Measurements from ENCODE around the gene MAPK9. TPM values are rescaled to one million over a fixed set of nuclear protein-coding genes. Genes with fewer than 3 reads are reported as not detected.

Gene MAPK9
- total RNA-seq, 1 donor from 2014 or later, result 40.5 TPM

- no peak for DNase-seq (ENCODE audit: low spot score)
These were observed 3.2 kb upstream of the MAPK9 start for GRCh38 chr5:180294913-180295555.

DNA sequence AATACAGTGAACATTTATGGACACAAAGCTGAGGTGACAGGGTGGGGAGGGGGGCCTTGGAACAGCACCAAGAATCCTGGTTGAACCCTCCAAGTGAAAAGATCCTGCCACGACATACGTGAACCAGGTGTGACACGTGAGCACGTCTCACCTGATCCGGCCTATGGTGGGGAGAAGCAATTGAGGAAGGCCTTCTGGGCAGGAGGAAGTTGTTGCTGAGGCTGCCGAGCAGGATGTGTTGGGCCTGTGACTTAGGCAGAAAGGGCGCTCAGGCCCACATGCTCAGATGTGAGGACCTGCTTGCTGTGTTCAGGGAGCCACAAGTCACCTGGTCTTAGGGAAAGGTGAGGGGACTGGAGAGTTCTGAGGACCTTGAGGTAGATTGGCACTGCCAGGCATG is 2.5 kb upstream of the MAPK9 start:
- no peak for DNase-seq (ENCODE audit: low spot score)

- no peak for DNase-seq (ENCODE audit: low spot score)
These were observed 496 bp downstream of the MAPK9 start for GRCh38 chr5:180291234-180291940.

GRCh38 chr5:180290568-180291233 is 1.2 kb downstream of the MAPK9 start:
- DNase-seq (ENCODE audit: low spot score), result no peak

DNA sequence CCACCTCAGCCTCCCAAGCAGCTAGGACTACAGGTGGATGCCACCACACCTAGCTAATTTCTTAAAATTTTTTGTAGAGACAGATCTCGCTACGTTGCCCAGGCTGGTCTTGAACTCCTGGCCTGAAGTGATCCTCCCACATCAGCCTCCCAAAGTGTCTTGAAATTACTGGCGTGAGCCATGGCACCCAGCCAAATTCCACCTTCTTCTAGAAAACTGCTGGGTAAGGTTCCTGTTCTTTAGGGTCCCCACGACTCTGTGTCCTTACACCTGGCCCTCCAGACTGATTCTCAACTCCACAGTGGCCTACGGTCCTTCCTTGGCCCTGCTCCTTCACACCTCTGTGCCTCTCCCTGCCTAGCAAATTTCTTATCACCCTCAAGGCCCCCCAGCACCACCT is 1.9 kb downstream of the MAPK9 start:
- no peak for DNase-seq (ENCODE audit: low spot score)

- no peak for DNase-seq (ENCODE audit: low spot score)
These were observed 2.5 kb downstream of the MAPK9 start for GRCh38 chr5:180289433-180289832.

- no peak for DNase-seq (ENCODE audit: low spot score)
These were observed 4.0 kb downstream of the MAPK9 start for GRCh38 chr5:180287868-180288267.

GRCh38 chr5:180287404-180287803 is 4.5 kb downstream of the MAPK9 start:
- no peak for DNase-seq (ENCODE audit: low spot score)

DNA sequence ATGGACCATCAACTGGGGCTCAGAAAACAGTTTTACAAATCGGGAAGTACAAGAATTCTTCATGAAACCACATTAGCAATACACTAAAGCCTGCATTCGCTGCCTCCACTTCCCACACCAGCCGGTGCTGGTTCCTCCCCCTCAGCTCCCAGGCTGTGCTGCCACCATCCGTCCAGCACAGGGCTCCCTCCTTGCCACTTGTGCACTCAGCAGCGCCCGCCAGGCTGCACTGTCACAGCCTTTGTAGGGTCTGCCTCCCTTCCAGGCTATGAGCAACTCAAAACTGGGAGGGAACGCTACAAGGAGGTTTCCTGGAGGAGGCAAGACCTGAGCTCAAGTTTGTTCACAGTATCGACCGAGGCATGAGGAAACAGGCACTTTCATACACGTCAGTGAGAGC is 7.7 kb downstream of the MAPK9 start:
- DNase-seq (ENCODE audit: low spot score), result no peak

DNA sequence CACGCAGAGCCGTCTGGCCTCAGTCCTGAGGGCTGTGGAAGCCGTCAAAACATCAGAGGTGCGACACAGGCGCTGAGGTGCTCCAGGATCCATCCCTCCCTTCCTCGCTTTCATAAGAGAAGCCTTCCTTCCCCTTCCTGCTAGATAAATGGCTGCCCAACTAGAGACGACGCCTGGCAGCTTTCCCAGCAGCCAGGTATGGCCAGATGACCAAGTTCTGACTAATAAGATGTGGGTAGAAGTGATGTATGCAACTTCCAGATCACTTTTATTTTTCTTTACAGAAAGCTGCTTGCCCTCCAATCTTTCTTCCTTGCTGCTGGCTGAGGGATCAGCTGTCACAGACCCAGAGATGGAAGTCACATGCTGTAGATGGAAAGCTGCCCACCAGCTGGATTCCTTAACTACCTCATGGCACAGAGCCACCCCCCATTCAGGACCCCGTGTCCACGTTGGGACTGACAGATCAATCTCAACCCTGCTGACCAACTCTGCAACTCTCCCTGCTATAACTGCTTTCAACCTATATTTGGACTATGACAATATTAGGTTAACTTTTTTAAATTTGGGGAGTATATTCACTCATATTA is 8.8 kb downstream of the MAPK9 start:
- no peak for DNase-seq (ENCODE audit: low spot score)

GRCh38 chr5:180282281-180282680 is 9.6 kb downstream of the MAPK9 start:
- DNase-seq (ENCODE audit: low spot score), result no peak

DNA sequence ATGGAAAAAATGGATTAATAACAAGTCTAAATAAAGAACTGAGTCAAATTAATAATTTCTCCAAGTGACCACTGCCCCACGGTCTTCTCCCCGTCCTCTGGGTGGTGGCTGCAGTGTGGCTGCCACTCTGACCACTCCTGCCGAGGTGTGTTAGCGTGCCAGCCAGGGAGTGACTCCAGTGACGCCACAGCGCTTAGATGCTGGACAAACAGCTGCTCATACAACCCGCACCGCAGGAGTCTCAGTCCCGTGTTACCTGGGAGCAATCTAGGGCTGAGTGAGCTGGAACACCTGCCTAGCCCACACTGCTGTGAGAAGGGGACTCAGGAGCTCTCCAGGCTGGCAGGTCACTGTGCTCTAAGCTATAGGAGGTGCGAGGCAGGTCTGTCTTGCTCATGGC is 10.2 kb downstream of the MAPK9 start:
- DNase-seq (ENCODE audit: low spot score), result no peak

- no peak for DNase-seq (ENCODE audit: low spot score)
These were observed 17.2 kb downstream of the MAPK9 start for GRCh38 chr5:180274695-180275094.

DNA sequence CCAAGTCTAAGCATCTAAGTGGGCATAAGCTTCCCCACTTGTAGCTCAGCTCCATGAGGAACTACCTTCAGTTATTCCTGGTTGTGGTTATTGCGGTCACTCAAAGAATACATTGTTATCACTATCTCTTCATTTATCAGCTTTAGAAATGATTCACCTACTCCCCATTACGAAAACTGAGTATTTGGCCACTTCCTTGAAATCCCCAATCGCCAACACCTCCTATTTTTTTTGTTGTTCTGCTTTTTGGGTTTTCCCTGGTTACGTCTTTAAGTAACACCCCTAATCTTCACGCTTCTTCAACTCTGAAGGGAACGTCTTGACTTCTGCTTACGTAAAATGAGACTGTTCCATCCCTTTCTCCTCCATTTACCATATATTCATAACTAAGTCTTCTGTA is 20.7 kb downstream of the MAPK9 start:
- DNase-seq (ENCODE audit: low spot score), result no peak

- DNase-seq (ENCODE audit: low spot score), result no peak
These were observed 32.6 kb downstream of the MAPK9 start for GRCh38 chr5:180259260-180259611.

- DNase-seq (ENCODE audit: low spot score), result no peak
These were observed 38.7 kb downstream of the MAPK9 start for GRCh38 chr5:180253036-180253824.

- DNase-seq (ENCODE audit: low spot score), result no peak
These were observed 40.0 kb downstream of the MAPK9 start for GRCh38 chr5:180251887-180252286.

GRCh38 chr5:180251141-180251540 is 40.7 kb downstream of the MAPK9 start:
- DNase-seq (ENCODE audit: low spot score), result no peak

GRCh38 chr5:180250329-180250728 is 41.6 kb downstream of the MAPK9 start:
- DNase-seq (ENCODE audit: low spot score), result no peak

DNA sequence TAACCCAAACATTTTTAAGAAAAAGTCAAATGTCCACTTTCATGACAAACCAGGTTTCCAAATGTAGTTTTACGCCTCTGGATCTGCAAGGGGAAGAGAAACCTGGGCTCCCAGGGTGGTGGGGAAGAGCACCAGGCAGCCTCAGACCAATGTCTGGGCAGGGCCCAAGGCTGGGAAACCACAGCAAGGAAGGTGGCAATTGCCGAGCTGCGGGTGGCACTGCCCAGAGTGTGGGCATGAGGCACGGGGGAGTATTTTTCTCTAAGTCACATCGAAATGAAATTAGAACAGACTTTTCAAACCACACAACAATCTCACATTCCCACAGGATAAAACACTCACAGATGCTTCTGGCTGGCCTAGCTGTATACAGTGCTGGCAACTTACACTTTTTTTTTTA is 50.3 kb downstream of the MAPK9 start:
- DNase-seq (ENCODE audit: low spot score), result no peak

DNA sequence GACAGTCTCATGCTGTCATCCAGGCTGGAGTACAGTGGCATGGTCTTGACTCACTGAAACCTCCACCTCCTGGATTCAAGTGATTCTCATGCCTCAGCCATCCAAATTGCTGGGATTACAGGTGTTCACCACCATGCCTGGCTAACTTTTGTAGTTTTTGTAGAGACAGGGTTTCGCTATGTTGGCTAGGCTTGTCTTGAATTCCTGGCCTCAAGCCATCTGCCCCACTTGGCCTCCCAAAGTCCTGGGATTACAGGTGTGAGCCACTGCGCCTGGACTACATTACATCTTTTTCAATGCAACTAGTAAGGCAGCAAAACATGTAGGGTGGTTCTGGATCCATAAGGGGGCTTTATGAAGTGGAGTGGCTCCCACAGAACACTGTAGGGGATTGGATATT is 53.3 kb downstream of the MAPK9 start:
- no peak for DNase-seq (ENCODE audit: low spot score)

DNA sequence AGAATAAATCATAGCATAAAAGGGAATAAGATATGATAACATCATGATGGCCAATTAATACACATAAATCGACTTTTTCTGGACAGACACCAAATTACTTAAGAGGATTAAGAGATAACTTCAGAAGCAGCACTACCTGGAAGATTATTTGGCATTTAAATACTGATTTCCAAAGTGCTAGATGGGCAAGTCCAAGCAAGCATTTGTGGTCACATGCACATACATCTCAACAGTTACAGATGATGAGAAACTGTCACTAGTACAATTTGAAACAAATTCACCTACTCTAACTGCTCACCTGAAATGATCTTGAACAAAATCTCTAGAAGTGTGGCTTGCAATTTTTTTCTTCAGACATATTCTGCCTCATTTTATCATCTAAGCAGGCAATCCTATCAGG is 56.0 kb downstream of the MAPK9 start:
- DNase-seq (ENCODE audit: low spot score), result no peak
